HG03159 (cell line): ENCODE data around the gene ORAI1.
"Not testable (repeated sequence)": the region's sequence is repeated elsewhere in the genome, so short reads cannot be mapped to it uniquely, and the experiment has no call there.

Source experiments
- ATAC-seq: cut with Tn5 transposase; IDR thresholded peaks from one replicate; pipeline ENCODE4 v1.9.1; 2021; ENCODE audit warnings: mild to moderate bottlenecking, moderate library complexity; ENCODE audit not compliant: unreplicated experiment

ORAI1 gene

DNA sequence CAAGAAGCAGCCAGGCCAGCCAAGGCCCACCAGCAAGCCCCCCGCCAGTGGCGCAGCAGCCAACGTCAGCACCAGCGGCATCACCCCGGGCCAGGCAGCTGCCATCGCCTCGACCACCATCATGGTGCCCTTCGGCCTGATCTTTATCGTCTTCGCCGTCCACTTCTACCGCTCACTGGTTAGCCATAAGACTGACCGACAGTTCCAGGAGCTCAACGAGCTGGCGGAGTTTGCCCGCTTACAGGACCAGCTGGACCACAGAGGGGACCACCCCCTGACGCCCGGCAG lies 15.0 kb downstream of the ORAI1 start:
- ATAC-seq: no peak

DNA sequence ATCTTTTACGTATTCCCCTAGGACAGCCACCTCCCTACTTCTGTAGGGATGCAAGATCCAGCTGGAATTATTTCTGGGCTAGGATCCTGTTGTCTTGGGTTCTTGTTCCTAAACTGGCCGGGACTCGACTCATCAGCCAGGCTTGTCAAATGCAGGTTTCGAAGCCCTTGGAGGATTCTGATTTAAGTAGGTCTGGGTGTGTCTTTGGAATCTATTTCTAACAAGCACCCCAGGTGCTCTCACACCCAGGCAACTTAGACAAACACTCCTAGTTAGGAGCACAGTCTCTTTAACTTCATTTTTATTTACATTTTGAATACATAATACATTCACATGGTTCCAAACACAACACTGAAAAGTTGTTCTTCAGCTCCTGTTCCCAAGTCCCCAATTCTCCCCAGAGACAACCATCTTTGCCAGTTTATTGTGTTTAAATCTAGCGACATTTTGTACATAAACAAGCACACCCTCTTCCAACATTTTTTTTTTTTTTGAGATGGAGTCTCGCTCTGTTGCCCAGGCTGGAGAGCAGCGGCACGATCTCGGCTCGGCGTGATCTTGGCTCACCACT lies 22.2 kb downstream of the ORAI1 start:
- no peak for ATAC-seq

DNA sequence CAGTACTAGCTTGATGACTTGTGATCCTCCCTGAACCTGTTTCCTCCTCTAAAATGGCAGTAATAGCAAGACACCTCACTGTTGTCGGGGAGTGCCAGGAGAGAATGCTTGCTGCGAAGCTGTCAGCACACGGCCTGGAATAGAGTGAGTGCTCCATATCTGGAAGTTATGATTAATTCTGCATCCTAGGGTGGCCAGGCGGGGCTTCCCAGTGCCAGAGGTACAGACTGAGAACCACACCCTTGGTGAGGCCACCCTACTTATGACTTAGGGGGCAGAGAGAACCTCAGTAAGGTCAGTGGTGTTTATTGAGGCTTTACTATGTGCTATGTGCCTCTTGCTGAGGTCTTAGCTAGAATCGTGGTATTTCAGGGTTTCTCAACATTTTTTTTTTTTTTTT lies 23.0 kb downstream of the ORAI1 start:
- ATAC-seq: no peak

DNA sequence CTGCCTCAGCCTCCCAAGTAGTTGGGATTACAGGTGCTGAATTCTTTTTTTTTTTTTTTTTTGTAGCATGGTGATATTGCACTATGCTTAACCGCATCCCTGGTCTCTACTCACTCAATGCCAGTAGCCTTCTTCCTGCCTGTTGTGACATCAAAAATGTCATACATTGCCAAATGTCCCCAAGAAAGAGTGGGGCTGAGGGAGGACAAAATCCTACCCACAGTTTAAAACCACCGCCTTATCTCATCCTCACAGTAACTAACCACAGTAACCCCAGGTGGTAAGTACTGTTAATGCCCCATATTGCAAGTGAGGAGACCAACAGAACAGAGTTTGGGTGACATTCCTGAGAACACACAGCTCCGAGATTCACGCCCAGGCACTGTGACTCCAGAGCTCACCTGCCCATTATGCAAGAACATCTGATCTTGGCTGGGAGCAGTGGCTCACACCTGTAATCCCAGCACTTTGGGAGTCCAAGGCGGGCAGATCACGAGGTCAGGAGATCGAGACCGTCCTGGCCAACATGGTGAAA lies 23.6 kb downstream of the ORAI1 start:
- ATAC-seq: no peak

DNA sequence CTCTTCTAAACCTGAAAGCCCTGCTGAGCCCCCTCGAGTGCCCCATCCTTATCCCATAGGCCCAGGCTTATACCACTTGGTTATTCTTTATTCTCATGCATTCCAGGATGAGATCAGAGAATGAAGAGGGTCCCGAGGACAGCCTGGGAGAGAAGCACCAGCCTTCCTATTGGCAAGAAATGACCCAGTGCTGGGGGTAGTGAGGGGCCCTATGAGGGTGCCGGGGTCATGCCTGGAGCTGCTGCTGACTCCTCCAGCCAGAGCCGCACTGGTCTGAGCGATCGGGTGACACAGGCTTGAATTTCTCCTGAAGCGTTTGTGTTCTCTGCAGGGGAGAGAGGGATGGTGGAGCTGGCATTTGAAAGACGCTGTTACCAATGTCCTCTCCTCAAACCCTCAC lies 25.0 kb downstream of the ORAI1 start:
- no peak for ATAC-seq

DNA sequence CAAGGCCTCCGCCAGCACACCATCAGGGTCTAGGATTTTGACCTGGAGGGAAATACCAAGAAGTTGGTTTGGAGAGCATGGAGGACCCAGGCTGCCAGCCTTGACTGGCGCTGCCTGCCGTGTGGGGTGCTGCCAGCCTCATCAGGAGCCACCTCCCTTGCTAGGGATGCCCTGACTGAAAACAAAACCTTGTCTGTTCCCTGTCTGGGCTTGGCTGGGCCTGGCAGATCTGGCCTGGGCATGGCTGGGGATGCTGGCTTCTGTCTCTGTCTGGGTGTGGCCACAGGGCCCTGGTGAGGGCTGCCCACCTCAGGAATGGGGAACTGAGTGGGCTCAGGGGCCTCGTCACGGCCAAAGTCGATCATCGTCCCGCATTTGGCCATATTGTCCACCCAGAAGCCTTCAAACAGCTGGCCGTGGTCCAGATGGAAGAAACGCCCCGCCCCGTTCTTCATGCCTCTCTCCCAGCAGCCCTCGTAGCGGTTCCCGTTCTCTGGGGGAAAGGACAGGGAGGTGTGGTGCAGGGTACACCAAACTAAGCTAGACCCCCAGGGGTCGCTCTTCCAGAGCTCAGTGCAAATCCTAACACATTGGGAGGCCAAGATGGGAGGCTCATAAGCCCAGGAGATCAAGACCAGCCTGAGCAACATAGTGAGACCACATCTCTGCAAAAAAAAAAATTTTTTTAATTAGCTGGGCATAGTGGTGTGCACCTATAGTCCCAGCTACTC lies 26.6 kb downstream of the ORAI1 start:
- ATAC-seq: no peak

DNA sequence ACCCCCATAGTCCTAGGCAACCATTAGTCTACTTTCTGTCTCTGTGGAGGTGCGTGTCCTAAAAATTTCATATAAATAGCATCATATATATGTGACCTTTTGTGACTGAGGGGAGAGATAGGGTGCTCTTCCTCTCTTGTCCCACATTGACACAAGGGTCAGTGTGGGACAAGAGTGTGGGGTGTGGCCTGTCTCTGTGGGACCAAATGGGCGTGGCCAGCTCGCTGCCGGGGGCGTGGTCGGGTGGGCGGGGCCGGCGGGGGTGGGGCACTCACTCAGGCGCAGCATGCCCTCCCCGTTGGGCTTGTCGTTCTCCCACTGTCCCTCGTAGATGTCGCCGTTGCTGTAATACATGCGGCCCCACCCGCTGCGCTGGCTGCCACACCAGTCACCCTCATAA lies 27.7 kb downstream of the ORAI1 start:
- ATAC-seq: no peak

DNA sequence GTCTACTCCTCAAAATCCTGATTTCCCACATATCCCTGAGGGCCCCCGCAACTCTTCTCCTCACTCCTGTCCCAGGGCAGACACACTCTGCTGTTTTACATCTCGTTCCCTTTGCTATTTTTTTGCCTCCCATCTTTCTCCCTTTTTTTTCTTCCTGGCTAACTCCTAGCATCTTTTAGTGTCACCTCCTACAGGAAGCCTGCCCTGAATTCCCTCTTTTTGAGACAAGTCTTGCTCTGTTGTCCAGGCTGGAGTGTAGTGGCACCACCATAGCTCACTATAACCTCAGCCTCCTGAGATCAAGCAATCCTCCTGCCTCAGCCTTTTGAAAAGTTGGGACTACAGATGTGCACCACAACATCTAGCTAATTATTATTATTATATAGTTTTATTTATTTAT lies 29.8 kb downstream of the ORAI1 start:
- no peak for ATAC-seq

DNA sequence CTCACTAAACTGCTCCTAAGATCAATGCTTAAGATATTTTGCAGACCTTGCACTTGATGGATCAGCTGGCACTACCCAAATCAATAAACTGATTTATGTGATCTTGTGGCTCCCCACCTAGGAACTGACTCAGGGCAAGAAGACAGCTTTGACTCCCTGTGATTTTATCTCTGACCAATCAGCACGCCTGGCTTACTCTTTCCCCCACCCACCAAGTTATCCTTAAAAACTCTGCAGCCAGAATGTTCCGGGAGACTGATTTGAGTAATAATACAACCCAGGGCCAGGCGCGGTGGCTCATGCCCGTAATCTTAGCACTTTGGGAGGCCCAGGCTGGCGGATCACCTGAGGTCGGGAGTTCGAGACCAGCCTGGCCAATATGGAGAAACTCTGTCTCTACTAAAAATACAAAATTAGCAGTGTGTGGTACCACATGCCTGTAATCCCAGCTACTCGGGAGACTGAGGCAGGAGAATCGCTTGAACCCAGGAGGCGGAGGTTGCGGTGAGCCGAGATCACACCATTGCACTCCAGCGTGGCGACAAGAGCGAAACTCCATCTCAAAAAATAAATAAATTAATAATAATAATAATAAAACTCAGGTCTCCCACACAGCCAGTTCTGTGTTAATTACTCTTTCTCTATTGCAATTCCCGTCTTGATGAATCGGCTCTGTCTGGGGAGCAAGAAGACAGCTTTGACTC lies 31.1 kb downstream of the ORAI1 start:
- no peak for ATAC-seq

DNA sequence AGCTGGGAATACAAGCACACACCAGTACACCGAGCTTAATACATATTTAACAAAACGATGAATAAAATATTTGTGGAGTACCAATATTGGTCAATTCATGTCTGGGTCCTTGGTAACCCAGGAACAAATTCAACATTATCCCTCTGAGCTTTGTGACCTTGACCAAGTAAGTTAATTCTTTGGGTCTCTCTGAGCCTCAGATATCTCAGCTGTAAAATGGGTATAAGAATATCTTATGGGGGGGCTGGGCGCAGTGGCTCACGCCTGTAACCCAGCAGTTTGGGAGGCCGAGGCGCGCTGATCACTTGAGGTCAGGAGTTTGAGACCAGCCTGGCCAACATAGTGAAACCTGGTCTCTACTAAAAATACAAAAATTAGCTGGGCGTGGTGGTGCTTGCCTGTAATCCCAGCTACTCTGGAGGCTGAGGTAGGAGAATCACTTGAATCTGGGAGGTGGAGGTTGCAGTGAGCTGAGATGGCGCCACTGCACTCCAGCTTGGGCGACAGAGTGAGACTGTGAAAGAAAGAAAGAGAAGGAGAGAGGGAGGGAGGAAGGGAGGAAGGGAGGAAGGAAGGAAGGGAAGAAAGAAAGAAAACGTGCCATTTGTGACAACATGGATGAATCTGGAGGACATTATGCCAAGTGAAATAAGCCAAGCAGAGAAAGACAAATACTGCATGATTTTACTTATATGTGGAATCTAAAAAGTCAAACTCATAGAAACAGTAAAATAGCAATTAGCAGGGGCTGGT lies 35.2 kb downstream of the ORAI1 start:
- not testable (repeated sequence) for ATAC-seq

DNA sequence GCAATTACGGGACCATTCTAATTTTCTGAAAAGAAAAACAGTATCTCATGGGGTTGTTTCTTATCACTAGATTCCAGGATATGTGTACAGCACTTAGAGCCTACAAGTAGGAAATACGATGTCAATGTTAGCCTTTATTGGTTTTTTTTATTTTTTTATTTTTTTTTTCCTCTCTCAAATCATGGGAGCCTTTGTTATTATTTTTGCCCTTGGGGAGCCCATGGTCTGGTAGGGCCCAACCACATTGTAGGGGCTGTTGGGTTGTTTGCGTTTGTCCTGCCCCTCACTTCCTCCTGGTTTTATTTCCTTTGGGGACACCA lies 37.2 kb downstream of the ORAI1 start:
- no peak for ATAC-seq

DNA sequence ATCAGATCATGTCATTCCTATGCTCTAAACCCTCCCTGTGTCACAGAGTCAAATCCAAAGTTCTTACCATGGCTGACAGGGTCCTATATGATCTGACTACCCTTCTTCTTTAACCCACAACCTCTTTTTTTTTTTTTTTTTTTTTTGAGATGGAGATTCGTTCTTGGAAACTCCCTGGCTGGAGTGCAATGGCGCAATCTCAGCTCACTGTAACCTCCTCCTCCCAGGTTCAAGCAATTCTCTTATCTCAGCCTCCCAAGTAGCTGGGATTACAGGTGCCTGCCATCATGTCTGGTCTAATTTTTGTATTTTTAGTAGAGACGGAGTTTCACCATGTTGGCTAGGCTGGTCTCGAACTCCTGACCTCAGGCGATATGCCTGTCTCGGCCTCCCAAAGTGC lies 40.5 kb downstream of the ORAI1 start:
- not testable (repeated sequence) for ATAC-seq

DNA sequence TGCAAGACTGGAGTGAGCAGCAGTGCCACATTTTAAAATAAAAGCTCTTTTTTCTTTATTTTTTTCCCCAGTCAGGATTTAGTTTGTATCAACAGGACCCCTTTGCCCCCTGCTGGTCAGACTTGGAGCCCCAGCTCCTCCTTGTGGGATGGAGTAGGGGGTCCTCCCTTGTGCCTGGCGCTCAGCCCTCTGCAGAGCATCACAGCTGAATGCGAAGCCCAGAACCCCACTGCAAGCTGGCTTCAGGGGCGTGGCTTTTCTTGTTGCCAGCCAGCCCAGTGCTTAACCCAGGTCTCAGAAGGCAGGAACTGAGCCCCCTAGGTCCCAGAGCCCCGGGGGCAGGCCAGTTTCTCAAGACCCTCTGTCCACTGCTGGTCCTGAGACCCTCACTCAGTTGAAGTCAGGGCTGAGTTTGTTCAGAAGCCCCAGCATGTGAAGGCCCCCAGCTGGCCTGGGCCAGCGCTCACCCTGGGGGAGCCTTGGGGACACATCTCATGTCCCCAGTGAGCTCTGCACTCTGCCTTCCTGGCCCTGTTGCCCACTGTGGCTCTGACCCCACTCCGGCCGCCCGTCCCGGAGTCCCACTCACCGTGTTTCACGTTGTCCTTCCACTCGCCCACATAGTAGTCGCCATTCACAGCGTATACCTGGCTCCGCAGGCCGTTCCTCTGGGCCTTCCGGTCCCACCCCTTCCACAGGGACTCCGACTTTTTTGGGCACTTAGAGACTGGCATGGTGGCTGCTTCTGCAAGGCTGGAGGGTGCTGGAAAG lies 42.6 kb downstream of the ORAI1 start:
- ATAC-seq: no peak

DNA sequence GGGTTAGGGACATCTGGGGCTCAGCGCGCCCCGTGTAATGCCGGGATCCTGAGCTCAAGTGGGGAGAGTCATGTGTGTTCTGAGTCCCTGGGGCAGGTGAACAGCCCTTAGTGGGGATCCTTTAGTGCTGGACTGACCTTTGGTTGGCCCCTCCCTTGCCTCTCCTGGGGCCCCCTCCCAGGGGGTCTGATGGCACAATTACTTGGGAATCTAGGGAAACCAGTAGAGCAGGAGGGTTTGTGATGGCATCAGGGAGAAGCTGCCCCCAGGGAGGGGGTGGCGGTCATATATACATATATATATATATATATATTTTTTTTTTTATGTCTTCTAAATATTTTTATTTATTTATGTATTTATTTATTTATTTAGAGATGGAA lies 43.2 kb downstream of the ORAI1 start, which contains the start of gene MORN3:
Gene MORN3, minus strand, starts transcription at position 134 of the 380 bp plus-strand sequence. CDS start 171 bp downstream, outside the sequence.
- ATAC-seq: no peak

DNA sequence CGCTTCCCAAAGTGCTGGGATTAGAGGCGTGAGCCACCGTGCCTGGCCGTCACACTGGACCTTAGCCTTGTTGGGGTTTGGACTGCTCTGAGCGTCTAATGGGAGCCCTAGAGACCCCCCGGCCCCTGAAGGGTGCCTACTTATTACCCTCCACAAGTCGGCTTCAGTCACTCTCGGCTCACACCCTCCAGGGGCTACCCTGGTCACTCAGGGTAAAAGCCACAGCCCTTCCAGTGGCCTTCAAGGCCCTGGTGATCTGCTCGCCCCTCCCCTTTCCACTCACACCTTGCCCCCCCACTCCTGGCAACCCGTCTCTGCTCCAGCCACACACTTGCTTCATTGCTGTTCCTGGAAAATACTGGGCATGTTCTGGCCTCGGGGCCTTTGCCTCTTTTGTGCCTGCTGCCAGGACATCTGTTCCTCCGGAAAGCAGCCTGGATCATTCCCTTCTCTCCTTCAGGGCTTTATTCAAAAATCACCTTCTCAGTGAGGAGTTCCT lies 46.7 kb downstream of the ORAI1 start:
- no peak for ATAC-seq

DNA sequence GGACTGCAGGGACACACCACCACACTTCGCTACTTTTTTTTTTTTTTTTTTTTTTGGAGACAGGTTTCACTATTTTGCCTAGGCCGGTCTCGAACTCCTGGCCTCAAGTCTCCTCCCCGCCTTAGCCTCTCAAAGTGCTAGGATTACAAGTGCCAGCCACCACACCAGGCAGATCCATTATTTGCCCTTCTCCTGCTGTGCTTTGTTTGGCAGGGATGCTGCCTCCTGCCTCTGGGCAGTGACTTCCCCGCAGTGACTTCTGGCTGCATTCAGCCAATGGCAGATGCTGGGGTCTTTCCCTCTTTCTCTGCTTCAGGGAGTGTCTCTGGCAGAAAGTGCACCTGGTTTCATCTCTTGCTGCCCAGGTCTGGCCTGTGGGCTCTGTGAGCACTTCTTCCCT lies 49.9 kb downstream of the ORAI1 start:
- ATAC-seq: no peak

DNA sequence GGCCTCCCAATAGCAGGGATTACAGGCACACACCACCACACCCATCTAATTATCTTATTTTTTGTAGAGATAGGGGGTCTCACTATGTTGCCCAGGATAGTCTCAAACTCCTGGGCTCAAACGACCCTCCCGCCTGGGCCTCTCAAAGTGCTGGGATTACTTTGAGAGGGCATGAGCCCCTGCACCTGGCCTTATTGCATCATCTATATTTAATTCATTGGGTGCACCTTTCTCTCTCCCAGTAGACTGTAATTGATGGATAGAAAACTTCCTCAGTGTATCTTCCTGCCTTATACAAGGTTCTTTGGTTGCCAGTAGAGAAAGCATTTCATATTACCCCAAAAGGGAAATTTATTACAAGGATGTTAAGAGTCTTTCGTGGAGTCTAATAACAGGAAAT lies 52.0 kb downstream of the ORAI1 start:
- ATAC-seq: no peak

DNA sequence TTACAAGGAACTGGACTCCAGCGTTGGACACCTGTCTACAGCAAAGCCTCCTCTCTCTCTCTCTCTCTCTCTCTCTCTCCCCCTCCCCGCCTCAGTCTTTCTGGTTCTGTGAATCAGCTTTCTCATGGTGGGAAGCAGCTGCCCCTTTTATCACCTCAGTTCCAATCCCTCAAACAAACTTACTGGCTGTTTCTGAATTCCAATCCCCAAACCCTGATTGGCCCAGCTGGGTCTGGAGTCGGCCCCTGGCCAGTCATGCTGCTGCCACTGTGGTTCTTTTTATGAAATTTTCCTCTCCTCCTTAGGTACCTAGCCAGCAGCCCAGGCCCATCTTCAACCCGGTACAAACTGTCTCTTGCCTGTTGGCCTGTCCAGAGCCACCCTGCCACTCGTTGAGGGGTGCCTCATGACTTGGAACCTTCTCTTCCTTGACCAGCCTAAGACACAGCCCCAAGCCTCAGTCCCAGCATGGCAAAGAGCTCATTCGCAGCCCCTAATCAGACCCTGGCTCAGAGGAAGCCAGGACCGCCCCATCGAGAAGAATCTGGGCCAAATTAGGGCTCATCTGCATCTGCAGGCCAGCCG lies 52.5 kb downstream of the ORAI1 start:
- ATAC-seq: no peak

DNA sequence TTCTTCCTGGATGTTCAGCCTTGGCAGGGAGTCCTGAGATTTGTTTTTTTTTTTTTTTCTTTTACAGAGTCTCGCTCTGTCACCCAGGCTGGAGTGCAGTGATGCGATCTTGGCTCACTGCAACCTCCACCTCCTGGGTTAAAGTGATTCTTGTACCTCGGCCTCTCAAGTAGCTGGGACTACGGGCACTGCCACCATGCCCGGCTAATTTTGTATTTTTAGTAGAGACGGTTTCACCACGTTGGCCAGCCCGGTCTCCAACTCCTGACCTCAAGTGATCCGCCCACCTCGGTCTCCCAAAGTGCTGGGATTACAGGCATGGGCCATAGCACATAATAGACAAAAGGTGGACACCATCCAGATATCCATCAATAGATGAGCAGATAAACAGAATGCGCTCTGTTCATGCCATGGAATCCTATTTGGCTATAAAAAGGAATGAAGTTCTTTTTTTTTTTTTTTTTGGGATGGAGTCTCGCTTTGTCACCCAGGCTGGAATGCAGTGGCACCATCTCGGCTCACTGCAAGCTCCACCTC lies 53.4 kb downstream of the ORAI1 start:
- not testable (repeated sequence) for ATAC-seq

DNA sequence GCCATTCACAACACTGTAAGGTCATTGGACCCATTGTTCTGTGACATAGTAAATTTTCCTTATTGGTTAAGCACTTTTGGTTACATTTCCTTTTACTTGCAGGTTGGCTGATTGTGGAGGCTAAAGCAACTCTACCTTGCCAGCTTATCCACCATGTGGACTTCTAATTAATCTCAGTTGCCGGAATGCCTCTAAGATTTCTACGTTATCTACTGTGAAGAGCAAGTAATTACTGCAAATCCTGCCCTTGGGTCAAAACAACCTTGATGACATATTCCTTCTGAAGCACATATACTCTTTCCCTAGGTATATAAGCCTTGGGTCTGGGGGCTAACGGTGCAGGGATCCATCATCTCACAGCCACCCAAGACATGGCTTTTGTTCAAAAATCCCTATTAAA lies 62.6 kb downstream of the ORAI1 start:
- ATAC-seq: no peak
